Activated T-cell treated with anti-CD3 and anti-CD28 coated beads for 4 hours (primary cell): ENCODE data around the gene ANAPC10.
"Not testable (repeated sequence)": the region's sequence is repeated elsewhere in the genome, so short reads cannot be mapped to it uniquely, and the experiment has no call there.

ENCODE experiments used
- DNase-seq: peaks from one replicate; pipeline ENCODE4 v3.0.0-alpha.2; 2020

ANAPC10 gene, protein sequence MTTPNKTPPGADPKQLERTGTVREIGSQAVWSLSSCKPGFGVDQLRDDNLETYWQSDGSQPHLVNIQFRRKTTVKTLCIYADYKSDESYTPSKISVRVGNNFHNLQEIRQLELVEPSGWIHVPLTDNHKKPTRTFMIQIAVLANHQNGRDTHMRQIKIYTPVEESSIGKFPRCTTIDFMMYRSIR

DNA sequence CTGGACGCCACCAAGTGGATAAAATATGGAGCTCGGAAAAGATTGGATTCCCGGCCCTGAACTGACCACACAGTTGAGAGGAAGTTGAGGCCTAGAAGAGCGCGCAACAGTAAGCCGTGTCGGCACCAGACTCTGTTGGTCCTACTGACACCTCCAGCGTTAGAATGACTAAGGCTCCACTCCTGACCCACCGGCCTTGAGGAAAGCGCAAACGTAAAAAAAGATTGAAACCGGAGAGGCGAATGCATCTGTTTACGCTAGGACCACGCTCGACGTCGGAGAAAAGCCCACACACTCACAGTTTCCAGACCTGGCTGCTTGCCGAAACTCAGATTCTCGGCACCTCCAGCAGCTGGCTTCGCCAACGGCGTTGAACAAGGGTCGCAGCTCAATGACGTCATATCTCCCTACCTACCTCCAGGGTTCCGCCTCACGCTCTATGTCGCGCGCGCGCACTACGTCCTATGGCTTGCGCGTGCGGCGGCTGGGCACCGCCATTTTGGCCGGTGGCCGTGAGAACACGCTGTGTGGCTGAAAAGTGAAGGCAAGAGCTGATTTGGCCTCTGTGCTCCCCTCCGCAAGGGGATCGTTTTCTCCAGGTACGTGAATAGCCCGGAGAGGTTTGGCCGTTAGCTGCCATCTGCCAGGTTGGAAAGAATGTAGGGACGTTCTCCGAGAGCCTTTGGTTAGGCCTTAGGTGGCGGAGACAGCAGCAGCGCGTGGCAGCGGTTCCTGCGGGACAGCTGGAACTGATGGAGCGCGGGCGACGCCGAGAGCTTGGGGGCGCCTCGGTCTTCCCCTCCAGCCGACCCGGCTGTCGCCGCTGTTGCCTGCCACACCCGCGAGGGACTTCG is at the start of gene ANAPC10, which contains the start of gene ABCE1:
ANAPC10 (minus strand) TSS at position 376 of the 854 bp plus-strand sequence. CDS start 2,097 bp downstream, outside the sequence.
ABCE1 (plus strand) TSS at position 491 of the 854 bp plus-strand sequence. CDS start 6,102 bp downstream, outside the sequence.
- DNase-seq: peak; percentile 94

- DNase-seq: not testable (repeated sequence)
Observed at GRCh38 chr4:145136219-145136618, 38.2 kb upstream of the ANAPC10 start.

DNA sequence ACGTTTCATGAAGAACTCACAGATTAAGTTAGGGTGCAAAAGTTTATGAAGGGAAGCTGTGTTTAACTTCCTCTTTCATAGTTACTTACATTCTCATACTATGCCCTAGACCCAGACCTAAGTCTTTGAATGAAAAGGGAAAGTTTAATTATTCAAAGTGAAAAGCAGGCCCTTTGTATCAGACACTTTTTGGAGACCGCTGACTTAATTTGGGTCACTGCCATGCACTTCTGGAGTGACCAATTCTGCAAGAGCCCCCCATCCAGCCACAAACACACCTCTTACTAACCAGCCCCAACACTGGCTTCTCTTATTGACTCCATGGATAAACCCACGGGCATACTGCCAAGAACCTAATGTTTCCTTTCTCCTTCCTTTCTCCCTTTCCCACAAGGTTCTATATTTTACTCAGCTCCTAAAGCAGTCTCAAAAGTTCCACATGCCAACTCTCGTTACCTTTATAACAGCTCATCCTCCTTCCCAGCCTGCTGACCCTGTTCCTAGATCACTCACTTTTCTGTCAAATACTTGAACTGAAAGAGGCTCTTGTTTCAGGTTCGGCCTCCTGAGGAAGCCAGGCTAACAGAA is 34.6 kb upstream of the ANAPC10 start:
- no peak for DNase-seq

GRCh38 chr4:145131848-145132247 is 33.9 kb upstream of the ANAPC10 start:
- DNase-seq: no peak

GRCh38 chr4:145130788-145131399 is 32.9 kb upstream of the ANAPC10 start:
- no peak for DNase-seq

DNA sequence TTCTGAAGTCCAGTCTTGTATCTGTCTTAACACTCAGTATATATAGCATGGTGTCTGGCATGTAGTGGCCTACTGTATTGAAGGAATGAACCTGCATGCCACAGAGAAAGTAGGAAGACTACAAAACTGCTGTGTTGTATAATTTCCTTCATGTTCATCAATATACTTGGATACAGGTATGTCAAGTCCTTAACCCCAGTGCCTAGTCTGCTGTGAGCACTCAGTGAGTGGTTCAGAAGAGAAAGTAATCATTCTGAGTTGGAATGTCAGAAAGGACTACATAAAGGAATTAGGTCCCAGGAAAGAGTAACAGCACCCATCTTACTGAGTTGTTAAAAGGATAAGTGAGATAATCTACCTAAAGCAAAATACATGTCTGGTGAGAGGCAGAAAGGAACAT is 32.1 kb upstream of the ANAPC10 start:
- no peak for DNase-seq

GRCh38 chr4:145125396-145125795 is 27.4 kb upstream of the ANAPC10 start:
- DNase-seq: no peak

GRCh38 chr4:145108128-145108527 is 10.1 kb upstream of the ANAPC10 start:
- no peak for DNase-seq

DNA sequence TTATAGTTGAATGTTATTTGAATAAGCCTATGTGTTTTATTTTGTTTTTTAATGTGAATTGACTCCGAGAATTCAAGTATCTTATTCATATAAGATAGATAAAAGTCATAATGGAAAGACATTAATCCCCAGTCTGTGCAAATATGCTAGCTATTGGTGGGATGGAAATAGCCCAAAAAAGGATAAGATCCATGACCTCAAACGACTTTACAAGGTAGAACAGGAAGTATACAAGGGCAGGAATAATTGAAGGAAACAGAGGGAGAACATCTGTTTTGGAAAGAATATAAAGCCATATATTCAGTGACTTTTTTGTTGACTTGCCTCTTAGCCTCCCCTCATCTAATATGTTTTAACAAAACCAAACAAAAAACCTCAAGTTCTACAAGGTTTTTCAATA is 9.1 kb upstream of the ANAPC10 start:
- no peak for DNase-seq

- DNase-seq: no peak
Observed at GRCh38 chr4:145103496-145103895, 5.5 kb upstream of the ANAPC10 start.

DNA sequence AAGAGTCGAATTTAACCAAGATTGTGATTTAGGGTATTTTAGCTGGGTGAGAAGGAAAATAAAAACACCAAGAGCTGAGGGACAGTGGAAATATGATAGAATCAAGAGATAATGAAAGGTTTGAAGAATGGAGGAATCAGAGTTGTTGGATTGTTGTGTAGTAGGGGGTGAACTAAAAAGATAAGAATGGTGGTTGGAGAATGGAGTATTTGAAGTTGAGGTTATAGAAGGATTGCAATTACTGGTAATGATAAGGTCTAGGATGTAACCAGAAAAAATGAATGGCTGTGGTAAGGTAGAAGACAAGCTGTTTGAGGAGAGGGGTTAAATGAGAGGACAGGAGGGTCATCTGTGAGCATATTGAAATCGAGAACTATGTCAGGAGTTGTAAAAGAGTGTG is 4.6 kb upstream of the ANAPC10 start:
- DNase-seq: no peak

- DNase-seq: no peak
Observed at GRCh38 chr4:145101091-145101490, 3.1 kb upstream of the ANAPC10 start.

DNA sequence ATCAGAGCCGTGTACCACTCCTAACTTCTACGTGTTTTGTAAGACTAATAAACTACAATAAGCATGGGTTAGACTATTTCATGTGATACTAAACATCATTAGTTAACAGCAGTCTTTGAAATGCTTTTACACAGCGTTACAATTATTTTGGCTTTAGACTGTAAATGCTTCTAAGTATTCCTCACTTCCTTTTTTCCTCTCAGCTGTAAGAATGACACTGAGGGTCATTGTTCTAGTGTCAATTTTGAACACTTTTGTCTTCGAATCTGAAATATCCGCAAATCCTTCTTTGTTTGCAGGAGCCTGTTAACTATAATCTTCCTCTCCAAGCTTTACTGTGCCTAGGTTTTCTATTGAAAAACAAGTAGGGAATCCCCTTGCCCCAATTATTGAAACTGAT is 1.7 kb upstream of the ANAPC10 start:
- no peak for DNase-seq

DNA sequence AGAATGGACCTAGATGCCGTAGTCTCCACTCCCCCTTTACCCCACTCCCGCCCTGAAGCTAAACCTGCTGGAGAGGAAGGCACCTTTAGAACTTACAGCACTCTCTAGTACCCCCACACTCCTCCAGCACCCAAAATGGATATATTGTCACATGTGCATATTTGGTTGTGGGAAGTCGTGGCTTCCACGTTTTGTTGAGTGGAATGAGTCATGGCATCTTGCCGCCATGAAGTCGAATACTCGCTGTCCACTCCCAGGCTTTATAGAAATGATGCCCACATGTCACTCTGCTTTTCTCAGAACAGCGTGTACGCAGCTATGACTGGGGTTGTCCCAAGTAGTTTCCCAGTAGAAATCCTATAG is 660 bp upstream of the ANAPC10 start:
- DNase-seq: peak; percentile 29

DNA sequence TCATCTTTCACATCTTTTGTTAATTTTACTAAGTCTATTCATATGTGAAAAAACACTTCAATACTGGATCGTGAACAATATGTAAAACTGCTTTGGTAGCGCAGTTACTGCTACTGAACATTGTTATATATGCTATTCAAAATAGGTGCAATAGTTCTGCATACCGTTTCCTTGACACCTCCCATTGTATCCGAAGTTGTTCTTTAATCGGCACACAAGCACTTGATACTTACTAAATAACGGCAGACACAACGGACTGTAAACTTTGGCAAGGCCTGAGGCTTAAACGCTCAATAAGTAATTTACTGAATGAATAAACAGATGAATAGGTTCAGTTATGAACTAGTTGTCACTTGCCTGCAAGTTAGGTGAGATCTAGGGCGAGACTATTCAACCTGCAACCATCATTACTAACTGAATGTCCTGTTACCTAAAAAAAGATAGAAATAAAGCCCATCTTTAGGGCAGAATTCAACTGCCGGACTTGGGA is 620 bp downstream of the ANAPC10 start:
- no peak for DNase-seq

GRCh38 chr4:145093638-145094037 is 4.4 kb downstream of the ANAPC10 start:
- no peak for DNase-seq

GRCh38 chr4:145090380-145090779 is 7.6 kb downstream of the ANAPC10 start:
- DNase-seq: no peak

DNA sequence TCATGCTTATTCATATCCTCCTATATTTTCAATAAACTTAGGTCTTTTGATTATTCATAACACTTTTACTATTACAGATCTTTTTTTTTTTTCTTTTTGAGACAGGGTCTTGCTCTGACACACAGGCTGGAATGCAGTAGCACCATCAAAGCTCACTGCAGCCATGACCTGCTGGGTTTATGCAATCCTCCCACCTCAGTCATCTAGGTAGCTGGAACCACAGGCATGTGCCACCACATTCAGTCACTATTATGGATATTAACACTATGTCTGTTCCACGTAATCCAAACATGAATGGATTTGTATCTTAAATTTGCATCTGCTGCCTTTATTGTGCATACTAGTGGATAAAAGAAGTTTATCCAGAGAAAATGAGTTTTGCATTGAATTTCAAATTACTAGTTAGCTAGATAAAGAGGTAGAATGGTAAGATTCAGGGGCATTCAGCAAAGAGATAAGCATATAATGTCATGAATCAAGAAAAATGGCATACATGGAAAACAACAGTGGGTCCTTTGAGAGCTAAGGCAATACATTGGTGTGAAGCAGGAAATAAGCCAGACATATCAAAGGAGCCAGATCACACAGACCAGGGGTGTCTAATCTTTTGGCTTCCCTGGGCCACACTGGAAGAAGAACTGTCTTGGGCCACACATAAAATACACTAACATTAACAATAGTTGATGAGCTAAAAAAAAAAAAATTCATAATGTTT is 13.9 kb downstream of the ANAPC10 start:
- no peak for DNase-seq

DNA sequence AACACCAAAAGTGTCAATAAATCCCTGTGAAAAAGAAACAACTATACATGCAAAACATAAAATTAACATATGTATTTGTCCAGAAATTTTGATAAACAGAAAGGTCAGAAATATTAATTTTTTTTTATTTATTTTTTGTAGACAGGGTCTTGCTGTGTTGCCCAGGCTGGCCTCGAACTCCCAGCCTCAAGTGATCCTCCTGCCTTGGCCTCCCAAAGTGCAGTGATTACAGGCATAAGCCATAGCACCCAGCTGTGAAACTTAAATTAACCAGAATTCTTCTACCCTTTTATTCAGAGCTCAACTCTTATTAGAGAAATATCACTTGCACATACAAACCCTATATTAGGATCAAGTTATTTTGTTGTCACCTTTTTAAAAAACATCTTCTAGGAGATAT is 16.2 kb downstream of the ANAPC10 start:
- DNase-seq: no peak

GRCh38 chr4:145076469-145076855 is 21.5 kb downstream of the ANAPC10 start:
- DNase-seq: no peak

GRCh38 chr4:145075742-145076468 is 22.1 kb downstream of the ANAPC10 start:
- DNase-seq: no peak

- no peak for DNase-seq
Observed at GRCh38 chr4:145071560-145071959, 26.4 kb downstream of the ANAPC10 start.
